Breast epithelium (tissue), 4 donors: ENCODE results near the gene FAAP20. TPM values are rescaled to one million over a fixed set of nuclear protein-coding genes. Genes with fewer than 3 reads are reported as not detected.
A peak's percentile ranks its signal among the peaks of the same experiment; 100 is the strongest.

Experiments
- DNase-seq, 2 donors: peaks; one replicate each; pipeline ENCODE4 v3.0.0-alpha.2; 2019; ENCODE audit warnings: low spot score in 2 of 2
- H3K27ac ChIP-seq, 2 donors: fragments of 200-600 bp; sonication (generic) in 1 of 2; one replicate each; pipeline ENCODE4 v1.5.1; 2016 to 2019; ENCODE audit warnings: mild to moderate bottlenecking in 1 of 2
- H3K27me3 ChIP-seq, 2 donors: fragments of 200-600 bp; sonication (generic) in 1 of 2; one replicate each; pipeline versions ENCODE4 v1.5.1 to v1.6.0; 2017 to 2019; ENCODE audit warnings: control low read depth in 1 of 2, mild to moderate bottlenecking in 1 of 2
- H3K36me3 ChIP-seq: fragments of 200-600 bp; one replicate; pipeline ENCODE4 v1.5.1; 2019
- H3K4me1 ChIP-seq, 2 donors: fragments of 200-600 bp; sonication (generic); one replicate each; pipeline ENCODE4 v1.5.1; 2016 to 2019; ENCODE audit warnings: control low read depth in 1 of 2
- H3K4me3 ChIP-seq, 3 donors: fragments of 200-600 bp; sonication (generic); 1 replicate in 2 of 3; 2 replicates in 1 of 3; pipeline ENCODE4 v1.5.1; 2016 to 2019; ENCODE audit warnings: mild to moderate bottlenecking in 3 of 3, moderate library complexity in 2 of 3
- H3K9me3 ChIP-seq, 2 donors: fragments of 200-600 bp; sonication (generic) in 1 of 2; one replicate each; pipeline ENCODE4 v1.5.1; 2016 to 2019; ENCODE audit warnings: control low read depth in 1 of 2
- CTCF ChIP-seq, 3 donors: fragments of 450-650 bp; IDR thresholded peaks; one replicate each; pipeline ENCODE4 v1.5.1; 2016 to 2017; ENCODE audit warnings: antibody characterized with exemption in 3 of 3, mild to moderate bottlenecking in 3 of 3, moderate library complexity in 3 of 3
- POLR2A ChIP-seq: fragments of 450-650 bp; IDR thresholded peaks from one replicate; pipeline ENCODE4 v1.6.1; 2016; ENCODE audit warnings: antibody characterized with exemption, mild to moderate bottlenecking, moderate library complexity
- POLR2AphosphoS5 ChIP-seq, 3 donors: sonication (generic); formaldehyde crosslinking; IDR thresholded peaks; one replicate each; pipeline ENCODE4 v1.6.1; 2017; ENCODE audit warnings: antibody characterized with exemption in 3 of 3
- intact Hi-C: fragments of 100-400 bp; cut with DNase I; formaldehyde crosslinking; loops from one replicate; pipeline ENCODE4 v1.15.1; 2023; ENCODE audit warnings: low total_unique reads
- total RNA-seq, 3 donors: library from RNA; depleted of rRNA; stranded (reverse); fragments of >200 nt; gene quantifications; one replicate each; pipeline ENCODE4 v1.1.0, GENCODE V29; 2016

FAAP20 gene
- total RNA-seq, 3 donors from 2014 or later = 28.6 to 33.1 (median 29.9) TPM

- Histone ChIP-seq H3K4me1 (no peaks in the 10 kb centered on the region), H3K27me3 (no peaks in the 10 kb centered on the region), H3K4me3 (no peak overlapping the region), H3K9me3 (no peaks in the 10 kb centered on the region), H3K27ac (no peak overlapping the region), H3K36me3 (no peaks in the 10 kb centered on the region)
- intact Hi-C loops = no loop called here
- TF ChIP-seq POLR2AphosphoS5 (IDR thresholded peaks at IDR 0.05) = no peak
- TF ChIP-seq POLR2A = no peak
- TF ChIP-seq CTCF (IDR thresholded peaks at IDR 0.05) = no peak
- no peak for DNase-seq
Measured at GRCh38 chr1:2155788-2156187, 38.8 kb downstream of the FAAP20 start.

- Histone ChIP-seq H3K27me3 (no peaks in the 10 kb centered on the region), H3K27ac (no peak overlapping the region), H3K36me3 (no peaks in the 10 kb centered on the region), H3K4me1 (no peaks in the 10 kb centered on the region), H3K4me3 (no peak overlapping the region), H3K9me3 (no peaks in the 10 kb centered on the region)
- intact Hi-C loops = no loop called here
- no peak for DNase-seq
- no peak for TF ChIP-seq POLR2AphosphoS5 (IDR thresholded peaks at IDR 0.05)
- no peak for TF ChIP-seq CTCF (IDR thresholded peaks at IDR 0.05)
- TF ChIP-seq POLR2A = no peak
Measured at GRCh38 chr1:2155147-2155598, 39.4 kb downstream of the FAAP20 start.

GRCh38 chr1:2154022-2154421 is 40.5 kb downstream of the FAAP20 start:
- no peak for DNase-seq
- intact Hi-C loops = no loop called here
- Histone ChIP-seq H3K4me1 (no peaks in the 10 kb centered on the region), H3K27ac (no peak overlapping the region), H3K36me3 (no peaks in the 10 kb centered on the region), H3K4me3 (no peak overlapping the region), H3K9me3 (no peaks in the 10 kb centered on the region), H3K27me3 (no peaks in the 10 kb centered on the region)
- no peak for TF ChIP-seq CTCF (IDR thresholded peaks at IDR 0.05)

- no peaks in the 10 kb centered on the region for H3K27me3 ChIP-seq
- H3K27ac ChIP-seq = no peak overlapping the region
- no peak overlapping the region for H3K4me3 ChIP-seq
- no peak for TF ChIP-seq CTCF (IDR thresholded peaks at IDR 0.05)
- intact Hi-C loops = no loop called here
- H3K4me1 ChIP-seq = no peaks in the 10 kb centered on the region
- DNase-seq = peak in 1 of 2 donors; percentile 57
- no peaks in the 10 kb centered on the region for H3K9me3 ChIP-seq
- H3K36me3 ChIP-seq = no peaks in the 10 kb centered on the region
Measured at GRCh38 chr1:2152954-2153353, 41.6 kb downstream of the FAAP20 start.

- Histone ChIP-seq H3K27ac (no peak overlapping the region), H3K4me1 (no peaks in the 10 kb centered on the region), H3K9me3 (no peaks in the 10 kb centered on the region), H3K4me3 (no peak overlapping the region), H3K27me3 (no peaks in the 10 kb centered on the region), H3K36me3 (no peaks in the 10 kb centered on the region)
- TF ChIP-seq POLR2A = no peak
- no peak for TF ChIP-seq POLR2AphosphoS5 (IDR thresholded peaks at IDR 0.05)
- TF ChIP-seq CTCF (IDR thresholded peaks at IDR 0.05) = no peak
- intact Hi-C loops = no loop called here
- no peak for DNase-seq
Measured at GRCh38 chr1:2151911-2152310, 42.7 kb downstream of the FAAP20 start.
